ENCODE results near the gene AFP. TPM values are rescaled to one million over a fixed set of nuclear protein-coding genes. Genes with fewer than 3 reads are reported as not detected.

The AFP gene
- total and polyA plus RNA-seq, 2 of the 13 experiments (the other 11 are each of a cell fraction or from before 2014, with no cell fraction given): 9,434 to 13,105 TPM

DNA sequence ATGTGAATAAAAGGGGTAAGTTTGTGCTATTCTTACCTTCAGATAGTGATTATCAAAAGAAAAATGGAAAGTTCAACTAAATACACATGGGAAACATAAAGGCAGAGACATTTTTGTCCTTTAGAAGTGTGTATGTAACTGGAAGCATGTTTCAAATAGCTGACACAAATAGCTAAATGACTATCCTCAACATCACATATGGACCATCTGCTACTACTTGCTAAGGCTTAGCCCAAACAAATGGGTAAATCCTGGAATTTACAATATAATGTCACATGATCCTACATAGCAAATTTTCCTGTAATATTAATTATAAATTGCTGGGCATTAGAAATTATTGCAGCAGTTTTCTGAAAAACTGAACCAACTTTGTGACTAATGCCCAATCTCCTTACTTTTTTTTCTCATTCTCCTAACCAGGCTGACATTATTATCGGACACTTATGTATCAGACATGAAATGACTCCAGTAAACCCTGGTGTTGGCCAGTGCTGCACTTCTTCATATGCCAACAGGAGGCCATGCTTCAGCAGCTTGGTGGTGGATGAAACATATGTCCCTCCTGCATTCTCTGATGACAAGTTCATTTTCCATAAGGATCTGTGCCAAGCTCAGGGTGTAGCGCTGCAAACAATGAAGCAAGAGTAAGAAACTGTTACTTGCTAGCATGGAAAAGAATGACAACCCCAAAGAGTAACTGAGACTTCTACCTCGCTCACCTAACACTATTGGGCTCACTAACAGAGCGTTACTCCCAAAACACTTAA lies 16.1 kb downstream of the AFP start (continued):
- TF ChIP-seq BRCA1 (CRISPR knock-in tag; IDR thresholded peaks at IDR 0.05): no peak
- TF ChIP-seq FOXC1 (CRISPR knock-in tag; IDR thresholded peaks at IDR 0.05; ENCODE audit: borderline replicate concordance): no peak
- TF ChIP-seq ZNF598 (CRISPR knock-in tag; IDR thresholded peaks at IDR 0.05; ENCODE audit: borderline replicate concordance): no peak
- no peak for TF ChIP-seq NONO (IDR thresholded peaks at IDR 0.05)
- TF ChIP-seq NONO (CRISPR knock-in tag; conservative IDR thresholded peaks at IDR 0.05): 0 out of 2 replicates have a peak, but pooled peaks have one; percentile 19
- no peak for TF ChIP-seq MED13 (CRISPR knock-in tag; IDR thresholded peaks at IDR 0.05)
- TF ChIP-seq, protein P1, sequence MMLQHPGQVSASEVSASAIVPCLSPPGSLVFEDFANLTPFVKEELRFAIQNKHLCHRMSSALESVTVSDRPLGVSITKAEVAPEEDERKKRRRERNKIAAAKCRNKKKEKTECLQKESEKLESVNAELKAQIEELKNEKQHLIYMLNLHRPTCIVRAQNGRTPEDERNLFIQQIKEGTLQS (CRISPR knock-in tag; IDR thresholded peaks at IDR 0.05): no peak
- TF ChIP-seq, protein P2, sequence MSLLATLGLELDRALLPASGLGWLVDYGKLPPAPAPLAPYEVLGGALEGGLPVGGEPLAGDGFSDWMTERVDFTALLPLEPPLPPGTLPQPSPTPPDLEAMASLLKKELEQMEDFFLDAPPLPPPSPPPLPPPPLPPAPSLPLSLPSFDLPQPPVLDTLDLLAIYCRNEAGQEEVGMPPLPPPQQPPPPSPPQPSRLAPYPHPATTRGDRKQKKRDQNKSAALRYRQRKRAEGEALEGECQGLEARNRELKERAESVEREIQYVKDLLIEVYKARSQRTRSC (CRISPR knock-in tag; IDR thresholded peaks at IDR 0.05; ENCODE audit: low read depth): no peak
- no peak for TF ChIP-seq MED8 (CRISPR knock-in tag; IDR thresholded peaks at IDR 0.05; ENCODE audit: insufficient replicate concordance)
- TF ChIP-seq ATF1 (CRISPR knock-in tag; IDR thresholded peaks at IDR 0.05): no peak
- no peak for TF ChIP-seq ZFP62 (CRISPR knock-in tag; IDR thresholded peaks at IDR 0.05)
- TF ChIP-seq, protein P3, sequence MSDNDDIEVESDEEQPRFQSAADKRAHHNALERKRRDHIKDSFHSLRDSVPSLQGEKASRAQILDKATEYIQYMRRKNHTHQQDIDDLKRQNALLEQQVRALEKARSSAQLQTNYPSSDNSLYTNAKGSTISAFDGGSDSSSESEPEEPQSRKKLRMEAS (IDR thresholded peaks at IDR 0.05): no peak
- TF ChIP-seq, protein P4, sequence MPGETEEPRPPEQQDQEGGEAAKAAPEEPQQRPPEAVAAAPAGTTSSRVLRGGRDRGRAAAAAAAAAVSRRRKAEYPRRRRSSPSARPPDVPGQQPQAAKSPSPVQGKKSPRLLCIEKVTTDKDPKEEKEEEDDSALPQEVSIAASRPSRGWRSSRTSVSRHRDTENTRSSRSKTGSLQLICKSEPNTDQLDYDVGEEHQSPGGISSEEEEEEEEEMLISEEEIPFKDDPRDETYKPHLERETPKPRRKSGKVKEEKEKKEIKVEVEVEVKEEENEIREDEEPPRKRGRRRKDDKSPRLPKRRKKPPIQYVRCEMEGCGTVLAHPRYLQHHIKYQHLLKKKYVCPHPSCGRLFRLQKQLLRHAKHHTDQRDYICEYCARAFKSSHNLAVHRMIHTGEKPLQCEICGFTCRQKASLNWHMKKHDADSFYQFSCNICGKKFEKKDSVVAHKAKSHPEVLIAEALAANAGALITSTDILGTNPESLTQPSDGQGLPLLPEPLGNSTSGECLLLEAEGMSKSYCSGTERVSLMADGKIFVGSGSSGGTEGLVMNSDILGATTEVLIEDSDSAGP (CRISPR knock-in tag; IDR thresholded peaks at IDR 0.05; ENCODE audit: borderline replicate concordance): no peak
- TF ChIP-seq, protein P5, sequence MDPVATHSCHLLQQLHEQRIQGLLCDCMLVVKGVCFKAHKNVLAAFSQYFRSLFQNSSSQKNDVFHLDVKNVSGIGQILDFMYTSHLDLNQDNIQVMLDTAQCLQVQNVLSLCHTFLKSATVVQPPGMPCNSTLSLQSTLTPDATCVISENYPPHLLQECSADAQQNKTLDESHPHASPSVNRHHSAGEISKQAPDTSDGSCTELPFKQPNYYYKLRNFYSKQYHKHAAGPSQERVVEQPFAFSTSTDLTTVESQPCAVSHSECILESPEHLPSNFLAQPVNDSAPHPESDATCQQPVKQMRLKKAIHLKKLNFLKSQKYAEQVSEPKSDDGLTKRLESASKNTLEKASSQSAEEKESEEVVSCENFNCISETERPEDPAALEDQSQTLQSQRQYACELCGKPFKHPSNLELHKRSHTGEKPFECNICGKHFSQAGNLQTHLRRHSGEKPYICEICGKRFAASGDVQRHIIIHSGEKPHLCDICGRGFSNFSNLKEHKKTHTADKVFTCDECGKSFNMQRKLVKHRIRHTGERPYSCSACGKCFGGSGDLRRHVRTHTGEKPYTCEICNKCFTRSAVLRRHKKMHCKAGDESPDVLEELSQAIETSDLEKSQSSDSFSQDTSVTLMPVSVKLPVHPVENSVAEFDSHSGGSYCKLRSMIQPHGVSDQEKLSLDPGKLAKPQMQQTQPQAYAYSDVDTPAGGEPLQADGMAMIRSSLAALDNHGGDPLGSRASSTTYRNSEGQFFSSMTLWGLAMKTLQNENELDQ (CRISPR knock-in tag; IDR thresholded peaks at IDR 0.05; ENCODE audit: borderline replicate concordance): no peak
- no peak for TF ChIP-seq RARA (CRISPR knock-in tag; IDR thresholded peaks at IDR 0.05)
- TF ChIP-seq MBNL3 (CRISPR knock-in tag; conservative IDR thresholded peaks at IDR 0.05): no peak
- TF ChIP-seq, protein P6, sequence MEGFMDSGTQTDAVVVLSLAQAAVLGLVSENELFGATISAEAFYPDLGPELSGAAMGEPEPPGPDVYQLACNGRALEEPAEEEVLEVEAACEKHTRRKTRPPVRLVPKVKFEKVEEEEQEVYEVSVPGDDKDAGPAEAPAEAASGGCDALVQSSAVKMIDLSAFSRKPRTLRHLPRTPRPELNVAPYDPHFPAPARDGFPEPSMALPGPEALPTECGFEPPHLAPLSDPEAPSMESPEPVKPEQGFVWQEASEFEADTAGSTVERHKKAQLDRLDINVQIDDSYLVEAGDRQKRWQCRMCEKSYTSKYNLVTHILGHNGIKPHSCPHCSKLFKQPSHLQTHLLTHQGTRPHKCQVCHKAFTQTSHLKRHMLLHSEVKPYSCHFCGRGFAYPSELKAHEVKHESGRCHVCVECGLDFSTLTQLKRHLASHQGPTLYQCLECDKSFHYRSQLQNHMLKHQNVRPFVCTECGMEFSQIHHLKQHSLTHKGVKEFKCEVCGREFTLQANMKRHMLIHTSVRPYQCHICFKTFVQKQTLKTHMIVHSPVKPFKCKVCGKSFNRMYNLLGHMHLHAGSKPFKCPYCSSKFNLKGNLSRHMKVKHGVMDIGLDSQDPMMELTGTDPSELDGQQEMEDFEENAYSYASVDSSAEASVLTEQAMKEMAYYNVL (CRISPR knock-in tag; IDR thresholded peaks at IDR 0.05; ENCODE audit: borderline replicate concordance): no peak
- TF ChIP-seq RBM22 (optimal IDR thresholded peaks at IDR 0.05; ENCODE audit: low read length): peak; percentile 56
- TF ChIP-seq, protein P7, sequence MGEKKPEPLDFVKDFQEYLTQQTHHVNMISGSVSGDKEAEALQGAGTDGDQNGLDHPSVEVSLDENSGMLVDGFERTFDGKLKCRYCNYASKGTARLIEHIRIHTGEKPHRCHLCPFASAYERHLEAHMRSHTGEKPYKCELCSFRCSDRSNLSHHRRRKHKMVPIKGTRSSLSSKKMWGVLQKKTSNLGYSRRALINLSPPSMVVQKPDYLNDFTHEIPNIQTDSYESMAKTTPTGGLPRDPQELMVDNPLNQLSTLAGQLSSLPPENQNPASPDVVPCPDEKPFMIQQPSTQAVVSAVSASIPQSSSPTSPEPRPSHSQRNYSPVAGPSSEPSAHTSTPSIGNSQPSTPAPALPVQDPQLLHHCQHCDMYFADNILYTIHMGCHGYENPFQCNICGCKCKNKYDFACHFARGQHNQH (CRISPR knock-in tag; IDR thresholded peaks at IDR 0.05): no peak
- no peak for TF ChIP-seq HIVEP1 (CRISPR knock-in tag; IDR thresholded peaks at IDR 0.05)
- TF ChIP-seq PCBP2 (optimal IDR thresholded peaks at IDR 0.05; ENCODE audit: low read depth, low read length, poor library complexity, severe bottlenecking): no peak
- no peak for TF ChIP-seq HMG20B (CRISPR knock-in tag; conservative IDR thresholded peaks at IDR 0.05)
